Activated CD4-positive, alpha-beta T cell treated with anti-CD3 and anti-CD28 coated beads, Interleukin-2, amount 50 U/mL, for 4 hours (primary cell): ENCODE measurements around the gene RAPGEFL1.
"Not testable (repeated sequence)": the region's sequence is repeated elsewhere in the genome, so short reads cannot be mapped to it uniquely, and the experiment has no call there.

Experiments used
- DNase-seq, 2 experiments: peaks; one replicate each; pipeline ENCODE4 v3.0.0-alpha.2; 2020

The RAPGEFL1 gene

GRCh38 chr17:40218006-40218739 lies 40.9 kb downstream of the RAPGEFL1 start:
- DNase-seq, result no peak

GRCh38 chr17:40218740-40219593 lies 41.7 kb downstream of the RAPGEFL1 start, which contains the start of gene WIPF2:
WIPF2 (plus strand) TSS chr17:40219304; CDS start chr17:40256460, 37,156 bp downstream.
- peak; percentile 95 for DNase-seq

- DNase-seq, result peak in 1 of 2 experiments; percentile 10
Observed at GRCh38 chr17:40219594-40220338, 42.5 kb downstream of the RAPGEFL1 start.

GRCh38 chr17:40224718-40225550 lies 47.7 kb downstream of the RAPGEFL1 start:
- DNase-seq, result no peak

GRCh38 chr17:40229146-40229545 lies 51.9 kb downstream of the RAPGEFL1 start:
- not testable (repeated sequence) for DNase-seq

GRCh38 chr17:40230670-40231069 lies 53.4 kb downstream of the RAPGEFL1 start:
- DNase-seq, result no peak

GRCh38 chr17:40231928-40232327 lies 54.7 kb downstream of the RAPGEFL1 start:
- DNase-seq, result not testable (repeated sequence)

- DNase-seq, result no peak
Observed at GRCh38 chr17:40241252-40241834, 64.1 kb downstream of the RAPGEFL1 start.

- DNase-seq, result no peak
Observed at GRCh38 chr17:40242774-40243173, 65.5 kb downstream of the RAPGEFL1 start.

- DNase-seq, result no peak
Observed at GRCh38 chr17:40243761-40244160, 66.5 kb downstream of the RAPGEFL1 start.

- no peak for DNase-seq
Observed at GRCh38 chr17:40244255-40244654, 67.0 kb downstream of the RAPGEFL1 start.
